ENCODE measurements around the gene ITGA5.

Gene ITGA5

DNA sequence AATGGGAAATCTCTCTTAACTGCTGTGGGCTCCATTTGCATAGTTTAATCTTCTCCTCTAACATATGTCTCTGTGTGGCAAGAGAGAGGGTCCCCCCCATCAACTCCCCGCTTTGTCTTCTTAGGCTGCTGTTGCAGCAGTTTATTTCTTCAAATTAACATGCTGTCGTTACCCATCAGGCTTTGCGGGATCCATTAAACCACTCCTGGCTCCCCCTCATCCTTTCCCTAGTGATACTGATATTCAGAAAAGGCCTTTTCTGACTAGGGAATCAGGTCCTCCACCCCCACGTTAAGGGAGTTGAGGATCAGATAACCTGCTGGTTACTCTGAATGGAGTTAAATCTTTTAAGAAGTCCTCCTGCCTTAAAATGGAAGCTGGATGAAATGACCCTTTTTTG lies 70.0 kb downstream of the ITGA5 start:
- DNase-seq = no peak
